Endothelial cell of umbilical vein (primary cell): ENCODE measurements around the gene KIAA1217. TPM values are rescaled to one million over a fixed set of nuclear protein-coding genes. Genes with fewer than 3 reads are reported as not detected.

Source experiments
- BruUV-seq: library from RNA; stranded (reverse); fragments of 400-500 nt; replicated peaks from 2 replicates; lab custom pipeline; 2021; lab: Mats Ljungman, UMichigan
- CTCF ChIA-PET: fragments of 300-600, 350-600 bp; sonication (Branson Sonifier 250); formaldehyde crosslinking; loops from one replicate; lab custom pipeline; 2021; ENCODE audit warnings: antibody characterized with exemption, inconsistent platforms; lab: Charles Lee
- POLR2A ChIA-PET: fragments of 300-600, 350-600 bp; sonication (Branson Sonifier 250); formaldehyde crosslinking; loops from one replicate; lab custom pipeline; 2021; ENCODE audit warnings: antibody characterized with exemption, inconsistent platforms; lab: Charles Lee
- DNase-seq: peaks from one replicate; pipeline ENCODE4 v3.0.0-alpha.2; 2011; ENCODE audit warnings: low read depth, low spot score
- FAIRE-seq: peaks from 2 replicates; lab custom pipeline; 2011; peaks lifted over from hg19 to GRCh38; lab: Jason Lieb, UNC
- H2AFZ ChIP-seq: 2 replicates; pipeline ENCODE4 v1.6.0; 2012; ENCODE audit warnings: low read depth, low read length, control low read depth, inconsistent platforms
- H3K27ac ChIP-seq: 2 replicates; pipeline ENCODE4 v1.5.1; 2011; ENCODE audit warnings: low read depth, mild to moderate bottlenecking, control low read depth, low read length, moderate library complexity; ENCODE audit not compliant: insufficient read depth
- H3K27me3 ChIP-seq, 2 experiments: 2 replicates each; pipeline versions ENCODE4 v1.6.0 to v1.6.1; 2011; ENCODE audit warnings: low read length in 2 of 2, mixed read lengths in 1 of 2; ENCODE audit not compliant: control insufficient read depth in 2 of 2, insufficient read depth in 2 of 2
- H3K36me3 ChIP-seq, 2 experiments: 2 replicates in 1 of 2; 3 replicates in 1 of 2; pipeline ENCODE4 v1.5.1; 2011; ENCODE audit warnings: low read length in 2 of 2, mild to moderate bottlenecking in 1 of 2, moderate library complexity in 1 of 2; ENCODE audit not compliant: control insufficient read depth in 2 of 2, insufficient read depth in 2 of 2; ENCODE audit errors: extremely low read depth in 1 of 2
- H3K4me1 ChIP-seq: 3 replicates; pipeline ENCODE4 v1.5.1; 2011; ENCODE audit warnings: mild to moderate bottlenecking, low read length; ENCODE audit not compliant: control insufficient read depth, insufficient read depth; ENCODE audit errors: extremely low read depth
- H3K4me2 ChIP-seq: 2 replicates; pipeline ENCODE4 v1.6.1; 2011; ENCODE audit warnings: low read length, control low read depth, mixed read lengths; ENCODE audit not compliant: insufficient read depth
- H3K4me3 ChIP-seq, 3 experiments: fragments of 200-600 bp in 1 of 3; sonication (generic), shearing (Covaris generic) in 1 of 3; replicated peaks in 1 of 3; 2 replicates each; pipeline ENCODE4 v1.5.1; 2011 to 2016; ENCODE audit warnings: control low read depth in 3 of 3, low read length in 3 of 3, mild to moderate bottlenecking in 2 of 3, inconsistent platforms in 1 of 3, low read depth in 1 of 3, moderate library complexity in 1 of 3; ENCODE audit not compliant: insufficient read depth in 1 of 3
- H3K79me2 ChIP-seq: 2 replicates; pipeline ENCODE4 v1.6.0; 2012; ENCODE audit warnings: low read length, inconsistent platforms; ENCODE audit not compliant: control insufficient read depth, insufficient read depth
- H3K9ac ChIP-seq: replicated peaks from 2 replicates; pipeline ENCODE3; 2011; ENCODE audit warnings: low read length, control low read depth; ENCODE audit not compliant: insufficient read depth; ENCODE audit errors: extremely low read depth
- H3K9me1 ChIP-seq: replicated peaks from 3 replicates; pipeline ENCODE4 v1.6.0; 2011; ENCODE audit warnings: mild to moderate bottlenecking, low read length; ENCODE audit not compliant: control insufficient read depth, insufficient read depth; ENCODE audit errors: extremely low read depth
- H3K9me3 ChIP-seq: replicated peaks from 2 replicates; pipeline ENCODE4 v1.5.1; 2012; ENCODE audit warnings: low read length, inconsistent platforms; ENCODE audit not compliant: control insufficient read depth, insufficient read depth
- H4K20me1 ChIP-seq: replicated peaks from 2 replicates; pipeline ENCODE3; 2011; ENCODE audit warnings: mild to moderate bottlenecking, low read length; ENCODE audit not compliant: control insufficient read depth, insufficient read depth; ENCODE audit errors: extremely low read depth
- CTCF ChIP-seq, 2 donors: IDR thresholded peaks; 1 replicate in 1 of 2; 2 replicates in 1 of 2; pipeline ENCODE4 v1.5.1; 2011; ENCODE audit warnings: low read length in 2 of 2, mild to moderate bottlenecking in 2 of 2, moderate library complexity in 2 of 2, control low read depth in 1 of 2, inconsistent platforms in 1 of 2, low read depth in 1 of 2; ENCODE audit not compliant: insufficient read depth in 1 of 2; ENCODE audit errors: extremely low read depth in 1 of 2
- EZH2 ChIP-seq: IDR thresholded peaks from 2 replicates; pipeline ENCODE4 v1.6.1; 2012; ENCODE audit warnings: borderline replicate concordance, low read depth, mild to moderate bottlenecking, moderate library complexity, low read length, inconsistent platforms; ENCODE audit not compliant: severe bottlenecking
- FOS ChIP-seq: IDR thresholded peaks from 2 replicates; pipeline ENCODE4 v1.6.1; 2011; ENCODE audit warnings: mild to moderate bottlenecking, low read length, moderate library complexity, borderline replicate concordance; ENCODE audit not compliant: insufficient read depth
- GATA2 ChIP-seq: IDR thresholded peaks from 2 replicates; pipeline ENCODE4 v1.7.0; 2011; ENCODE audit warnings: low read depth, mild to moderate bottlenecking, moderate library complexity, mixed read lengths, low read length; ENCODE audit not compliant: insufficient read length, insufficient read depth
- JUN ChIP-seq: IDR thresholded peaks from 2 replicates; pipeline ENCODE4 v1.6.1; 2011; ENCODE audit warnings: borderline replicate concordance, low read depth; ENCODE audit not compliant: insufficient read length, insufficient read depth
- MAX ChIP-seq: IDR thresholded peaks from 2 replicates; pipeline ENCODE4 v1.6.1; 2011; ENCODE audit not compliant: insufficient read depth, insufficient read length
- MYC ChIP-seq: IDR thresholded peaks from one replicate; pipeline ENCODE4 v1.6.1; 2011; ENCODE audit warnings: mild to moderate bottlenecking, low read depth, low read length
- POLR2A ChIP-seq: IDR thresholded peaks from 2 replicates; pipeline ENCODE4 v1.6.1; 2012; ENCODE audit warnings: low read depth, mild to moderate bottlenecking, control low read depth, low read length
- POLR2AphosphoS5 ChIP-seq: IDR thresholded peaks from 2 replicates; pipeline ENCODE4 v1.6.1; 2012; ENCODE audit warnings: low read depth, mild to moderate bottlenecking, control low read depth, low read length, moderate library complexity; ENCODE audit not compliant: insufficient read depth
- dilution Hi-C: fragments of 300-500 bp; cut with MboI; formaldehyde crosslinking; loops from one replicate; pipeline ENCODE4 v1.15.0; 2019; ENCODE audit warnings: low sequenced_read_pairs; ENCODE audit not compliant: extremely low pct_ligation_motif_present
- intact Hi-C: fragments of 100-400 bp; cut with micrococcal nuclease; formaldehyde crosslinking; loops from one replicate; pipeline ENCODE4 v1.10.0; 2022
- polyA plus RNA-seq, 4 experiments: library from polyadenylated mRNA; depleted of rRNA in 3 of 4; stranded (reverse) in 3 of 4; unstranded in 1 of 4; fragments of >200 nt; gene quantifications; 2 replicates each; pipeline versions ENCODE4 v1.2.1 to v1.2.3, GENCODE V29; 2011 to 2012; ENCODE audit warnings: missing spikeins in 1 of 4
- total RNA-seq: library from RNA; stranded (reverse); gene quantifications from 2 replicates; pipeline ENCODE4 v1.2.3, GENCODE V29; 2021

KIAA1217 gene
- total and polyA plus RNA-seq, 2 donors (not counting 3 experiments of a cell fraction or from before 2014, with no cell fraction given), result 0.83 to 10.3 TPM

- FAIRE-seq (no peak), DNase-seq (no peak)
- no peaks in the 10 kb centered on the region for H3K4me1 ChIP-seq
- no TSS peak for BruUV-seq
- ChIA-PET CTCF (interaction anchor here (1.6 kb wide), 1 partner anchor 1393 kb away, joined by 7 read pairs; no protein-coding TSS in a partner anchor), POLR2A (no interaction called here)
- no peaks in the 10 kb centered on the region for H3K9me3 ChIP-seq
- H3K27me3 ChIP-seq, result no peaks in the 10 kb centered on the region
- no peak overlapping the region for H3K27ac ChIP-seq
- no peak overlapping the region for H2AFZ ChIP-seq
- no peak overlapping the region for H3K9ac ChIP-seq
- no peaks in the 10 kb centered on the region for H3K9me1 ChIP-seq
- intact Hi-C loops (no loop called here), dilution Hi-C loops (no loop called here)
- H3K4me3 ChIP-seq, result no peak overlapping the region
- H3K36me3 ChIP-seq, result no peaks in the 10 kb centered on the region
- H4K20me1 ChIP-seq, result no peaks in the 10 kb centered on the region
- no peak overlapping the region for H3K4me2 ChIP-seq
- no peaks in the 10 kb centered on the region for H3K79me2 ChIP-seq
- TF ChIP-seq EZH2 (no peak), FOS (no peak), MYC (no peak), POLR2A (no peak), CTCF (IDR thresholded peaks at IDR 0.05; ENCODE audit: extremely low read depth in 1 of 2, insufficient read depth in 1 of 2, low read depth in 1 of 2, low read length in 2 of 2) (no peak), POLR2AphosphoS5 (no peak), GATA2 (no peak), JUN (no peak), MAX (no peak)
Observed at GRCh38 chr10:24551161-24551560, 342.2 kb downstream of the KIAA1217 start.
